WI38 (cell line): ENCODE results near the gene ACD.

Source experiments
- H3K4me3 ChIP-seq: 2 replicates; pipeline ENCODE4 v1.5.1; 2011; ENCODE audit warnings: low read depth, mild to moderate bottlenecking, control low read depth, low read length
- CTCF ChIP-seq: IDR thresholded peaks from 2 replicates; pipeline ENCODE4 v1.5.1; 2012; ENCODE audit warnings: low read depth, mild to moderate bottlenecking, control low read depth, low read length

Gene ACD

GRCh38 chr16:67660564-67661028, 536 bp upstream of the ACD start, which contains the start of gene PARD6A:
PARD6A (plus strand) TSS chr16:67660960; CDS start chr16:67661039, 79 bp downstream.
- TF ChIP-seq CTCF, result no peak

GRCh38 chr16:67658849-67659674, 998 bp downstream of the ACD start:
- peak overlapping the region; percentile 88 for H3K4me3 ChIP-seq
- no peak for TF ChIP-seq CTCF

More at GRCh38 chr16:67660564-67661028, 536 bp upstream of the ACD start, which contains the start of gene PARD6A:
- peak within 1 kb of the TSS; percentile 88 for H3K4me3 ChIP-seq

GRCh38 chr16:67657751-67658518, 2.1 kb downstream of the ACD start:
- no peak overlapping the region for H3K4me3 ChIP-seq
- no peak for TF ChIP-seq CTCF

GRCh38 chr16:67657017-67657608, 2.9 kb downstream of the ACD start:
- TF ChIP-seq CTCF, result no peak
- H3K4me3 ChIP-seq, result no peak overlapping the region

GRCh38 chr16:67656344-67657016, 3.6 kb downstream of the ACD start:
- H3K4me3 ChIP-seq, result no peak overlapping the region
- TF ChIP-seq CTCF, result no peak

- TF ChIP-seq CTCF, result no peak
- H3K4me3 ChIP-seq, result no peak overlapping the region
Observed at GRCh38 chr16:67655363-67655762, 4.7 kb downstream of the ACD start.
